Progenitor cell of endocrine pancreas (in vitro differentiated cells): ENCODE results near the gene CDH13. TPM values are rescaled to one million over a fixed set of nuclear protein-coding genes. Genes with fewer than 3 reads are reported as not detected.

Source experiments
- DNase-seq: peaks from one replicate; pipeline ENCODE4 v3.0.0; 2021; ENCODE audit warnings: low spot score; ENCODE audit not compliant: unreplicated experiment
- H3K27ac Mint-ChIP-seq: 2 replicates; pipeline ENCODE4 v1.8.0; 2021; ENCODE audit warnings: mild to moderate bottlenecking, moderate library complexity, mixed read lengths
- H3K27me3 Mint-ChIP-seq: 2 replicates; pipeline ENCODE4 v1.8.0; 2021; ENCODE audit warnings: mixed read lengths
- H3K36me3 Mint-ChIP-seq: 2 replicates; pipeline ENCODE4 v1.8.0; 2022; ENCODE audit warnings: mixed read lengths; ENCODE audit not compliant: insufficient read depth
- H3K4me1 Mint-ChIP-seq: 2 replicates; pipeline ENCODE4 v1.8.0; 2021; ENCODE audit warnings: low read depth, mixed read lengths
- H3K4me3 Mint-ChIP-seq: 2 replicates; pipeline ENCODE4 v1.8.0; 2021; ENCODE audit warnings: low read depth, mild to moderate bottlenecking, moderate library complexity, mixed read lengths
- H3K9me3 Mint-ChIP-seq: 2 replicates; pipeline ENCODE4 v1.8.0; 2021; ENCODE audit warnings: low read depth, mixed read lengths
- total RNA-seq: library from RNA; stranded (reverse); gene quantifications from 2 replicates; pipeline ENCODE4 v1.2.1, GENCODE V29; 2021
- TF ChIP-seq, protein P1 (sequence below): fragments of 200-600 bp; sonication (generic); IDR thresholded peaks from one replicate; pipeline ENCODE4 v1.5.0; 2021; ENCODE audit warnings: antibody characterized with exemption, mild to moderate bottlenecking; ENCODE audit not compliant: unreplicated experiment

CDH13 gene
- total RNA-seq, 1 donor from 2014 or later = 0.38 TPM

DNA sequence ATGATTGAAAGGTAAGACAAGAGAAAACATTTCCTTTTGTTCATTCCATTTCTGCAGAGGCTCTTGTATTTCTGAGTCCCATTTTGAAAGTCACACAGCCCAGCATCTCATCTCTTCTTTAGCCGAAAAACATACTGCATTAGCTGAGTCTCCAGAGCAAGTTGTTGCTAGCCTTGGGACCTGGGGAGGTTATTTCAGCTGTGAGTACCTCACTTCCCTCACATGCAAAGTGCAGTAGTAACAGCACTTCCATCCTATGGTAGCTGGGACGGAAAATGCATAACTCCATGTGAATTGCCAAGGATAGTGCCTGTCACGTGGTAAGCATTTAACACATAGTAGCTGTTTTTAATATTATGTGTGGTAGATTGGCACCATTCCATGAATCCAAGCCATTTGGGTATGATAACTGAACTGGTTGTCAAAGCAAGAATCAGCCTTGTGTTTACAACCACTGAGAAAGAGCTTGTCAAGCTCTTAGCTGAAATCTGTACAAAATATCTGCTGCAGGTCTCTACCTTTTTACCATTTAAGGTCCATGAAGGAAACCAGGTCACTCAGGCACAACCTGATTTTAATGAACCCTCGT, 345.7 kb downstream of the CDH13 start:
- Mint-ChIP-seq H3K27ac (no peak overlapping the region), H3K4me3 (no peak overlapping the region), H3K36me3 (no peaks in the 10 kb centered on the region), H3K27me3 (peaks cover 2% of the 10 kb centered on the region), H3K4me1 (no peaks in the 10 kb centered on the region), H3K9me3 (peaks cover 1% of the 10 kb centered on the region)
- TF ChIP-seq, protein P1, sequence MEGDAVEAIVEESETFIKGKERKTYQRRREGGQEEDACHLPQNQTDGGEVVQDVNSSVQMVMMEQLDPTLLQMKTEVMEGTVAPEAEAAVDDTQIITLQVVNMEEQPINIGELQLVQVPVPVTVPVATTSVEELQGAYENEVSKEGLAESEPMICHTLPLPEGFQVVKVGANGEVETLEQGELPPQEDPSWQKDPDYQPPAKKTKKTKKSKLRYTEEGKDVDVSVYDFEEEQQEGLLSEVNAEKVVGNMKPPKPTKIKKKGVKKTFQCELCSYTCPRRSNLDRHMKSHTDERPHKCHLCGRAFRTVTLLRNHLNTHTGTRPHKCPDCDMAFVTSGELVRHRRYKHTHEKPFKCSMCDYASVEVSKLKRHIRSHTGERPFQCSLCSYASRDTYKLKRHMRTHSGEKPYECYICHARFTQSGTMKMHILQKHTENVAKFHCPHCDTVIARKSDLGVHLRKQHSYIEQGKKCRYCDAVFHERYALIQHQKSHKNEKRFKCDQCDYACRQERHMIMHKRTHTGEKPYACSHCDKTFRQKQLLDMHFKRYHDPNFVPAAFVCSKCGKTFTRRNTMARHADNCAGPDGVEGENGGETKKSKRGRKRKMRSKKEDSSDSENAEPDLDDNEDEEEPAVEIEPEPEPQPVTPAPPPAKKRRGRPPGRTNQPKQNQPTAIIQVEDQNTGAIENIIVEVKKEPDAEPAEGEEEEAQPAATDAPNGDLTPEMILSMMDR = no peak
- no peak for DNase-seq

DNA sequence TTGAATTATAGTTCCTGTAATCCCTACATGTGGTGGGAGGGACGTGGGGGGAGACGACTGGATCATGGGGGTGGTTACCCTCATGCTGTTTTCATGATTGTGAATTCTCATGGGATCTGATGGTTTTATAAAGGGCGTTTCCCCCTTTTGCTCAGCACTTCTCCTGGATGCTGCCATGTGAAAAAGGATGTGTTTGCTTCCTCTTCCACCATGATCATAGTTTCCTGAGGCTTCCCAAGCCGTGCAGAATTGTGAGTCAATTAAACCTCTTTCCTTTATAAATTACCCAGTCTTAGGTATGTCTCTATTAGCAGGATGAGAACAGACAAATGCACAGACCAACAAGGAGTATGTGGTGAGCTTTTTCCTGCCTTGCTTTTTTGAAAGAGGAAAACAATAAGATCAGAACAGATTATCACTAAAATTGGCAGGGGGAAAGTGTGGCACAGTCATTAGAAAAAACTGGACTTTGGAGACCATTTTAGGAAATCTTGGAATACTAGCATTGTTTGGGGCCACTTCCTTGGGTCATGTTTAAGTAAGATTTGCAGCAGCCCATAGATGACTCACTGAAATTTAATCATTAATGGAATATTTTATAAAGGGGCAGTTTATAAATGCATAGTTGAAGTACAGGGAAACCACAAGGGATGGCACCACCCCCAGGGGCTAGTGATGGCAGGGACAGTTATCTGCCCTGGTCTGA, 352.8 kb downstream of the CDH13 start:
- no peaks in the 10 kb centered on the region for H3K4me1 Mint-ChIP-seq
- H3K4me3 Mint-ChIP-seq = no peak overlapping the region
- H3K27me3 Mint-ChIP-seq = peaks cover 20% of the 10 kb centered on the region
- DNase-seq = no peak
- peaks cover 8% of the 10 kb centered on the region for H3K9me3 Mint-ChIP-seq
- TF ChIP-seq, protein P1 = no peak
- peaks cover 1% of the 10 kb centered on the region for H3K36me3 Mint-ChIP-seq
- H3K27ac Mint-ChIP-seq = no peak overlapping the region

DNA sequence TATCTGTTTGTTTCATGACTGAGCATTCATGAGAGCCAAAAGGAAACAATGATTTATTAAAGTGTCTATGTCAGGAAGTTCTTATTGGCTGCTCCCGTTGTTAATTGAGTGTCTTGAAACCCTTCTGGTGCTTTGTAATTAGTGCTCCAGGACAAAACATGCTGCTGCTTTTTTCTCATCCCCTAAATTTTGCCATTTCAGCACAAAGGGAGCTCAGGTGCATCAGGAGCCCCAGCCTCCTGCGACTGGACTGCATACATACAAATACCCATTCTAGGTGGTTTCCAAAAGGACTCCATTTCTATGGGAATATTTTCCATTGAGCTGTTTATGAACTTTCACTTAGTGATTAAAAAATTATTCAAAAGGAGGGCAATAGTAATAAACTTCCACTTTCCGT, 354.0 kb downstream of the CDH13 start:
- TF ChIP-seq, protein P1 = no peak
- Mint-ChIP-seq H3K27ac (no peak overlapping the region), H3K4me1 (no peaks in the 10 kb centered on the region), H3K9me3 (peaks cover 8% of the 10 kb centered on the region), H3K27me3 (peaks cover 25% of the 10 kb centered on the region), H3K4me3 (no peak overlapping the region), H3K36me3 (peaks cover 1% of the 10 kb centered on the region)
- DNase-seq = no peak

DNA sequence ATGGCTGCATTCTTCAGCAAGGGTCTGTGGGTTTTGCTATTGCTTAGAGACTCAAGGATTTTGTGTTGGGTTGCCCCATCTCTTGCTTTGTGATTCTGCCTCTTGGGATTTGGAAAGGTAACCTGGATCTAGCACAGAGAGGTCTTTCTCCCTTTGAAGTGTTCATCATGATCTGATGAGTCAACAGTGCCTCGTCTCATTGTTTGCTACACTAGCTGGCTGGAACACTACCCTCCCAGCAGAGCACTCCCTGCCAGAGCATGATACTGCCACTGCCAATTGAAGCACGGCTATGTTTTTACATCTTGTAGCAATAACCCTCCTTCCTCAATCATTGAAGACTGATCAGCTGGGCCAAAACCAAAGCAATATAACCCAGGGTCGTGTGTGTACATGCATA, 361.0 kb downstream of the CDH13 start:
- H3K27me3 Mint-ChIP-seq = peaks cover 19% of the 10 kb centered on the region
- no peaks in the 10 kb centered on the region for H3K9me3 Mint-ChIP-seq
- no peak overlapping the region for H3K4me3 Mint-ChIP-seq
- H3K27ac Mint-ChIP-seq = no peak overlapping the region
- DNase-seq = no peak
- no peaks in the 10 kb centered on the region for H3K36me3 Mint-ChIP-seq
- TF ChIP-seq, protein P1 = no peak
- peaks cover 1% of the 10 kb centered on the region for H3K4me1 Mint-ChIP-seq

DNA sequence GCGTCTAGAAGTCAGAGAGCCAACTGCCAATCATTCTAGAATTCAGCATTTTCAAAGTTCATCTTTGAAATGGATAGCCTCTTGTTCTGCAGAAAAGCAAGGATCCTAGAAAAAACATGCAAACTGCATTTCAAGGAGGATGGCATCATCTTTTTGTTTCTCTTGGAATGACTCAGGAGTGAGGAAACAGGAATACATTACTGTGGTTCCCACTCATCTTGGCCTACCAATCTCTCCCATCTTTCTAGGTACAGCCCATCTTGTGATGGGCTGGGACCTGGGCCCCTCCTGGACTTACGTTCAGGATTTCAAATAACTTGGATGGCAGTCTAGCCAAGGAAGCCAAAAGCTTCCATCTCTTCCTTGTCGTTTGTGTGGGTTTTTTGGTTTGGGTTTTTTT, 363.4 kb downstream of the CDH13 start:
- no peak overlapping the region for H3K27ac Mint-ChIP-seq
- no peak for DNase-seq
- no peaks in the 10 kb centered on the region for H3K36me3 Mint-ChIP-seq
- peaks cover 1% of the 10 kb centered on the region for H3K4me1 Mint-ChIP-seq
- no peak overlapping the region for H3K4me3 Mint-ChIP-seq
- TF ChIP-seq, protein P1 = no peak
- peaks cover 7% of the 10 kb centered on the region for H3K27me3 Mint-ChIP-seq
- no peaks in the 10 kb centered on the region for H3K9me3 Mint-ChIP-seq
